HUES48 (cell line): Measurements from ENCODE around the gene CLDN14.

Experiments used
- H3K27ac ChIP-seq: one replicate; pipeline ENCODE4 v1.7.0; 2013; ENCODE audit warnings: low read depth, low read length, inconsistent platforms
- H3K27me3 ChIP-seq: 2 replicates; pipeline ENCODE4 v1.6.1; 2013; ENCODE audit warnings: mild to moderate bottlenecking, low read length; ENCODE audit not compliant: control insufficient read depth, insufficient read depth
- H3K36me3 ChIP-seq: 2 replicates; pipeline ENCODE4 v1.6.1; 2013; ENCODE audit warnings: low read length; ENCODE audit not compliant: control insufficient read depth, insufficient read depth
- H3K4me1 ChIP-seq: 2 replicates; pipeline ENCODE4 v1.6.1; 2013; ENCODE audit warnings: mild to moderate bottlenecking, low read length; ENCODE audit not compliant: control insufficient read depth, insufficient read depth
- H3K4me3 ChIP-seq: 2 replicates; pipeline ENCODE4 v1.5.1; 2013; ENCODE audit warnings: mild to moderate bottlenecking, low read depth, low read length
- H3K9ac ChIP-seq: 2 replicates; pipeline ENCODE4 v1.6.1; 2013; ENCODE audit warnings: mild to moderate bottlenecking, low read depth, low read length, moderate library complexity
- H3K9me3 ChIP-seq: 2 replicates; pipeline ENCODE4 v1.6.1; 2013; ENCODE audit warnings: low read length; ENCODE audit not compliant: control insufficient read depth, insufficient read depth

CLDN14 gene

GRCh38 chr21:36479415-36480402 is at the start of gene CLDN14:
Gene CLDN14, minus strand, starts transcription at chr21:36480122. Its CDS starts 18,427 bp downstream, at chr21:36461695.
- Histone ChIP-seq H3K4me3 (no peak within 1 kb of the TSS), H3K9me3 (no peaks in the 10 kb centered on the region), H3K27me3 (no peaks in the 10 kb centered on the region), H3K27ac (no peak within 1 kb of the TSS), H3K9ac (no peak within 1 kb of the TSS), H3K36me3 (no peaks in the 10 kb centered on the region), H3K4me1 (no peaks in the 10 kb centered on the region)

GRCh38 chr21:36528716-36529115 is 48.8 kb upstream of the CLDN14 start:
- Histone ChIP-seq H3K36me3 (no peaks in the 10 kb centered on the region), H3K4me3 (no peak overlapping the region), H3K9ac (no peak overlapping the region), H3K4me1 (no peaks in the 10 kb centered on the region), H3K9me3 (no peaks in the 10 kb centered on the region), H3K27me3 (no peaks in the 10 kb centered on the region), H3K27ac (no peak overlapping the region)

GRCh38 chr21:36527317-36527716 is 47.4 kb upstream of the CLDN14 start:
- Histone ChIP-seq H3K9ac (no peak overlapping the region), H3K4me3 (no peak overlapping the region), H3K9me3 (no peaks in the 10 kb centered on the region), H3K27me3 (no peaks in the 10 kb centered on the region), H3K27ac (no peak overlapping the region), H3K36me3 (no peaks in the 10 kb centered on the region), H3K4me1 (no peaks in the 10 kb centered on the region)

- no peaks in the 10 kb centered on the region for H3K36me3 ChIP-seq
- H3K27ac ChIP-seq: no peak overlapping the region
- no peaks in the 10 kb centered on the region for H3K9me3 ChIP-seq
- H3K27me3 ChIP-seq: no peaks in the 10 kb centered on the region
- no peak overlapping the region for H3K4me3 ChIP-seq
- H3K4me1 ChIP-seq: no peaks in the 10 kb centered on the region
- no peak overlapping the region for H3K9ac ChIP-seq
Observed at GRCh38 chr21:36526104-36526503, 46.2 kb upstream of the CLDN14 start.

- H3K4me3 ChIP-seq: no peak overlapping the region
- no peaks in the 10 kb centered on the region for H3K4me1 ChIP-seq
- no peak overlapping the region for H3K9ac ChIP-seq
- H3K36me3 ChIP-seq: no peaks in the 10 kb centered on the region
- no peaks in the 10 kb centered on the region for H3K27me3 ChIP-seq
- H3K9me3 ChIP-seq: no peaks in the 10 kb centered on the region
- no peak overlapping the region for H3K27ac ChIP-seq
Observed at GRCh38 chr21:36524477-36524876, 44.6 kb upstream of the CLDN14 start.

- Histone ChIP-seq H3K9ac (no peak overlapping the region), H3K4me3 (no peak overlapping the region), H3K27ac (no peak overlapping the region), H3K36me3 (no peaks in the 10 kb centered on the region), H3K9me3 (no peaks in the 10 kb centered on the region), H3K27me3 (no peaks in the 10 kb centered on the region), H3K4me1 (no peaks in the 10 kb centered on the region)
Observed at GRCh38 chr21:36522219-36522808, 42.4 kb upstream of the CLDN14 start.

- no peak overlapping the region for H3K27ac ChIP-seq
- no peak overlapping the region for H3K9ac ChIP-seq
- no peaks in the 10 kb centered on the region for H3K27me3 ChIP-seq
- H3K4me3 ChIP-seq: no peak overlapping the region
- no peaks in the 10 kb centered on the region for H3K4me1 ChIP-seq
- H3K9me3 ChIP-seq: no peaks in the 10 kb centered on the region
- H3K36me3 ChIP-seq: no peaks in the 10 kb centered on the region
Observed at GRCh38 chr21:36518883-36519492, 39.1 kb upstream of the CLDN14 start.

- Histone ChIP-seq H3K4me1 (no peaks in the 10 kb centered on the region), H3K4me3 (no peak overlapping the region), H3K27ac (no peak overlapping the region), H3K9ac (no peak overlapping the region), H3K36me3 (no peaks in the 10 kb centered on the region), H3K27me3 (no peaks in the 10 kb centered on the region), H3K9me3 (no peaks in the 10 kb centered on the region)
Observed at GRCh38 chr21:36517366-36518075, 37.6 kb upstream of the CLDN14 start.

GRCh38 chr21:36516281-36516680 is 36.4 kb upstream of the CLDN14 start:
- Histone ChIP-seq H3K9ac (no peak overlapping the region), H3K4me3 (no peak overlapping the region), H3K27ac (no peak overlapping the region), H3K36me3 (no peaks in the 10 kb centered on the region), H3K27me3 (no peaks in the 10 kb centered on the region), H3K9me3 (no peaks in the 10 kb centered on the region), H3K4me1 (no peaks in the 10 kb centered on the region)

GRCh38 chr21:36513430-36513829 is 33.5 kb upstream of the CLDN14 start:
- Histone ChIP-seq H3K36me3 (no peaks in the 10 kb centered on the region), H3K9me3 (no peaks in the 10 kb centered on the region), H3K27me3 (no peaks in the 10 kb centered on the region), H3K9ac (no peak overlapping the region), H3K4me3 (no peak overlapping the region), H3K4me1 (no peaks in the 10 kb centered on the region), H3K27ac (no peak overlapping the region)
